ENCODE results near the gene SOX15. TPM values are rescaled to one million over a fixed set of nuclear protein-coding genes. Genes with fewer than 3 reads are reported as not detected.
A peak's percentile ranks its signal among the peaks of the same experiment; 100 is the strongest.

SOX15 gene
- polyA plus RNA-seq, 12 donors: 1.3 to 12.9 (median 1.8) TPM; not detected in 2

DNA sequence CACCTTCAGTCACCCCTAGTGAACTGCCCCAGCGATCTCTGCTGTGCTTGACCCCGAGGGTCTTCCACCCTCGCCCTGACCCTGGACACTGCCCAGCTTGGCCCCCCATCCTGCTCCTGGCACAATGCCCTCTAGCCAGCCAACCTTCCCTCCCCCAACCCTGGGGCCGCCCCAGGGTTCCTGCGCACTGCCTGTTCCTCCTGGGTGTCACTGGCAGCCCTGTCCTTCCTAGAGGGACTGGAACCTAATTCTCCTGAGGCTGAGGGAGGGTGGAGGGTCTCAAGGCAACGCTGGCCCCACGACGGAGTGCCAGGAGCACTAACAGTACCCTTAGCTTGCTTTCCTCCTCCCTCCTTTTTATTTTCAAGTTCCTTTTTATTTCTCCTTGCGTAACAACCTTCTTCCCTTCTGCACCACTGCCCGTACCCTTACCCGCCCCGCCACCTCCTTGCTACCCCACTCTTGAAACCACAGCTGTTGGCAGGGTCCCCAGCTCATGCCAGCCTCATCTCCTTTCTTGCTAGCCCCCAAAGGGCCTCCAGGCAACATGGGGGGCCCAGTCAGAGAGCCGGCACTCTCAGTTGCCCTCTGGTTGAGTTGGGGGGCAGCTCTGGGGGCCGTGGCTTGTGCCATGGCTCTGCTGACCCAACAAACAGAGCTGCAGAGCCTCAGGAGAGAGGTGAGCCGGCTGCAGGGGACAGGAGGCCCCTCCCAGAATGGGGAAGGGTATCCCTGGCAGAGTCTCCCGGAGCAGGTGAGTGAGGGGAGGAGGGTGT lies 31.2 kb downstream of the SOX15 start, which contains the start of gene TNFSF13:
Gene TNFSF13, plus strand, starts transcription at position 207 of the 776 bp plus-strand sequence. Its CDS starts 290 bp downstream, at position 497.
- no peak for DNase-seq

DNA sequence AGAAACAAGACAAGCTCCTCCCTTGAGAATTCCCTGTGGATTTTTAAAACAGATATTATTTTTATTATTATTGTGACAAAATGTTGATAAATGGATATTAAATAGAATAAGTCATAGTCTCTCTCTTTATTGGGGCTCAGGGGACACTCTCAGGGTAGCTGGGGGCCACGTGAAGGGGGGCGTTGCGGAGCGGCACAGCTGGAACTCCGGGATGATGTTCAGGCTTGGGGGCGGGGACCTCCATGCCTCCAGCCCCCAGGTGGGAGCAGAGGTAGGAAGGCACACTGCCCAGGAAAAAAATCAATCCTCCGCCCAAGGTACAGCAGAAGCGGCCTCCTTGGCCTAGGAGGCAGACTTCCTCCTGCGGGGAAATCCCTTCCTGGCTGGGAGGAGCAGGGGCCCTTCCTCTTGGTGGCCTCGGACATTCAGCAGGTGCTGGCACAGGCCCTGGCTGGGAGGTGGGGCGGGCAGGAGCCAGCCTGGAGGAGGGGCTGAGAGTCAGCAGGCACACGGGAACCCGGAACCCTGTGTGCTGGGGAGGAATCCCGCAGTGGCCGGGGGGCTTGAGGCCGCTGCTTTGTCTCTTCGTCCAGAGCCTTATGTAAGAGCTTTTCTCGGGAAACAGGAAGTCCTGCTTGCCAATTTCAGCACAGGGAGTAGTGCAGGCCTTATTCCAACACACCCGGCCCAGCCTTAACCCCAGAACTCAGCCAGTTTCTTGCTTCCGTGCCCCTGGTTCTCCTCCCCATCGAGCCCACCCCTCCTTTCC lies 31.9 kb downstream of the SOX15 start:
- DNase-seq: peak; percentile 90

DNA sequence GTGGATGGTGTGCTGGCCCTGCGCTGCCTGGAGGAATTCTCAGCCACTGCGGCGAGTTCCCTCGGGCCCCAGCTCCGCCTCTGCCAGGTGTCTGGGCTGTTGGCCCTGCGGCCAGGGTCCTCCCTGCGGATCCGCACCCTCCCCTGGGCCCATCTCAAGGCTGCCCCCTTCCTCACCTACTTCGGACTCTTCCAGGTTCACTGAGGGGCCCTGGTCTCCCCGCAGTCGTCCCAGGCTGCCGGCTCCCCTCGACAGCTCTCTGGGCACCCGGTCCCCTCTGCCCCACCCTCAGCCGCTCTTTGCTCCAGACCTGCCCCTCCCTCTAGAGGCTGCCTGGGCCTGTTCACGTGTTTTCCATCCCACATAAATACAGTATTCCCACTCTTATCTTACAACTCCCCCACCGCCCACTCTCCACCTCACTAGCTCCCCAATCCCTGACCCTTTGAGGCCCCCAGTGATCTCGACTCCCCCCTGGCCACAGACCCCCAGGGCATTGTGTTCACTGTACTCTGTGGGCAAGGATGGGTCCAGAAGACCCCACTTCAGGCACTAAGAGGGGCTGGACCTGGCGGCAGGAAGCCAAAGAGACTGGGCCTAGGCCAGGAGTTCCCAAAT lies 32.6 kb downstream of the SOX15 start:
- DNase-seq: no peak

DNA sequence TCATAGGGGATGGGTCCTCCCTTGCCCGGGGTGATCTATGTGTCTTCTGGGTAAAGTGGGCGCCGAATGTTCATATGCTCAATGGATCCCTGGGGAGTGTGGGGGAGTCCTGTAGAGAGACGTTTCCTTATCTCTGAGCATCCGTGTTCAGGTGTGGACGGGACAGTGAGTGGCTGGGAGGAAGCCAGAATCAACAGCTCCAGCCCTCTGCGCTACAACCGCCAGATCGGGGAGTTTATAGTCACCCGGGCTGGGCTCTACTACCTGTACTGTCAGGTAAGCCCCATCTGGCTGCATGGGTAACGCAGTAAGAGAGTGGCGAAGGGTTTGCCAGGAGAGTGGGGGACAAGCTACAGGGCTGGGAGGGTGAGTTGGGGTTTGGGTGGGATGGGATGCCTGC lies 33.3 kb downstream of the SOX15 start:
- DNase-seq: no peak

DNA sequence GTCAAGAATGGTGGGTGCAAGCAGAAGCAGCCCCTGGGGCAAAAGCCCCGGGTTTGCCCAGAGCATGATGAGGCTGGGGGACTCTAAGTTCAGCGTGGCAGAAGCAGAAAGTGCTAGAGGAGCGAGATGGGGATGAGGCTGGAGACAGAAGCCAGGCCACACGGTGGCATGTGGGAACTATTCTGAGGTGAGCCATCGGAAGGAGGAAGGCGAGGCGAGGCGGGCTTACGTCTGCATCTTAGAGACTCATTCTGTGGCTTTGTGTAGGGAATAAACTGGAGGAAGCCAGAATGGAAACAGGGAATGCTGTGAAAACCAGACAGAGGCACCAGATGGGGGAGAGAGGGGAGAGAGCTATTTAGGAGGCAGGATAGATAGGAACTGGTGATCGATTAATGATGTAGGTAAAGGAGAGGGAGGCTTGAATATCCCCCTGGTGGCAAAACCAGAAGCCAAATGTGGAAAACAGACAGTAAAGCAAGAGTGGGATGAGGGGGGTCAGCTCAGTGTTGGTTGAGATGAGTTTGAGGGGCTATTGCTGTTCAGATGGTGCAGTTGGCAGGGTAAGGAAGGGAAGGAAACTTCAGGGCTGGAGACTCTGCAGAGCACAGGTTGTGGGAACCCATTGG lies 34.5 kb downstream of the SOX15 start:
- DNase-seq: no peak

DNA sequence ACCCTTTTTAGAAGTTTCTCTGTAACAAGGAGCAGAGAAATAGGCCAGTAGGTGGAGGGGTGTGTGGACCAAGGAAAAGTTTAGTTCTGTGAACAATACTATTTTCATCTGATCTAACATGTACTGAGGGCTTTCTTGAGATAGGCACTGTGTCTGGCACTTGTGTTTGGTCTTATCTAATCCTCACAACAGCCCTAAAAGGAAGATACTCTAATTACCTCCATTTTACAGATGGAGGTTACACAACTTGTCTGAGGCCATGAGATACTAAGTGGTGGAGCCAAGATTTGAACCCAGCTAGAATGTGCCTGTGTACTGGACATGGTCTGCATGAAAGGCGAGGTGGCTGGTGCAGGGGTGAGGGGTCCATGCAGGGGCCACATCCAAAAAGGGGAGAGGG lies 36.5 kb downstream of the SOX15 start:
- no peak for DNase-seq

DNA sequence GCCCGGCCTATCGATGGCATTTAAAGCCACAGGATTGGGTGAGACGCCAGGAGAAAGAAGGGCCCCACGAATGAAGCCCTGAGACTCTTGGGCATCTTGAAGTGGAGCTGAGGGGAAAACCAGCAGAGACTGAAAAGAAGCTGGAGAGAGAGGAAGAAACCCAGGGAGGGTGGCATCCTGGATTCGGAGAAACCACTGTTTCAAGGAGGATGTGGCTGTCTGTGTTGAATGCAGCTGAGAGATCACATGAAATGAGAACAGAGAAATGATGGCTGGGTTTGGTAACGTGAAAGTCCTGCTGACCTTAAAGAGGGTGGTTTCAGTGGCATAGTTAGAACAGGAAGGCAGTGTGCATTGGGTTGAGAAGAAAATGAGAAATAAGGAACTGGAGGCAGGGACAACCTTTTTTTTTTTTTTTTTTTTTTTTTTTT lies 37.3 kb downstream of the SOX15 start:
- no peak for DNase-seq

DNA sequence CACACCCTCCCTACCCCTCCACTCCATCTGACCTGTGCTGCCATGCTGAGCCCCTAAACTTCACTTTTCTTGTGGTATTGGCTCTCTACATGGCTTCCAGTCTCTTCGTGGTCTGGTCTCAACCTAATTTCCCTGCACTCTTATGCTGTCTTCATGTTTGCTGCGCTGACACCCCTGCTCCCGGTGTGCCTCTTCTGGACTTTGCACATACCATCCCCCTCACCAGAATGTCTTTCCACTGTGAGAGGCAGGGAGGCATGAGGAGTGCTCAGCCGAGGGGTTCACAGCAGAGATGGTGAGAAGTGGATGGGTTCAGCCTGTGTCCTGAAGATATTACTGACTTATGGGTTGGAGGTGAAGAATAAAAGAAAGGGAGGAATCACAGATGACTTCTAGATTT lies 38.5 kb downstream of the SOX15 start:
- no peak for DNase-seq

DNA sequence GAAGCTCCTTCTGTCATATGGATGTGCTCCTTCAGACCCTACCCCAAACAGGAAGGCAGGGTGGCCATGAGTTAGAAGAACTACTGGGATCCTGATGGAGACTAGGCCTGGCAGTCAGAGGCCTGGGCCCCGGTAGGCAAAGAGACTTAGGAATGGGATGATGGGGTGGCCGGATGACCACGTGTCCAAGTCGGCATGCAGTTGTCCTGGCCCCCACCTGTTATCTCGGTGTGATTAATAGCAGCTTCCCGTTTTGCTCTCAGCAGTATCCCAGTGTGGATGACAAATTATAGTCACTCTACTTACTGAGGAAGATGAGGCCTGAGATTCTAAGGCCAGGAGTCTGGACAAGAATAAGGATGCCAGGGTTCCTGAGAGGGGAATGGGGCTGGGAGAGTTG lies 39.5 kb downstream of the SOX15 start:
- DNase-seq: no peak

DNA sequence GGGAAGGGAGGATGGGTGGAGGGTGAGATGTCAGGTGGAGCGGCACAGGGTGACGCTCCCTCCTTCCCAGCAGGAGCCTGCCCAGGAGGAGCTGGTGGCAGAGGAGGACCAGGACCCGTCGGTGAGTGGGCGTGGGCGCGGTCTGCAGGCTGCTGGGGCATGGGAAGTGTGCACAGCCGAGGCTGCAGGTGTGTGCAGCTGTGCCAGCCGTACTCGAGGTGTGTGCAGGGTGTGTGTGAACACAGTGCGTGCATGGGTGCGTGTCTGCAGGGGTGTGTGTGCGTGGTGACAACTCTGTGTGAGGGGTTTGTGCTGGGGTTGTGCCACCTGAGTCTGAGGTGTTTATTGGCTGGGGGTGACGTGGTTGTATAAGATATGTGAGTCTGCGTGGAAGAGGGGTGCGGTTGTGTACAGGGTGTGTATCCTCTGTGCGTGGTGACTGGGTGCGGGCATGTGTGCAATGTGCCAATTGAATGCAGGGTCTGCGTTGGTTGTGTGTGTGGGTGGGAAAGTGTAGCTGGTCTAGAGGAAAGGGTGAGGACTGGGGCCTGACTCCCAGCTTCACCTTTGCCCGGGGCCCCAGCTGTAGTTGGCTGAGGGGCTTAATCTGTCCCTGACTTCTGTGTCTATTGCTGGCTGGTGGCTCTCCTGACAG lies 40.4 kb downstream of the SOX15 start:
- DNase-seq: no peak

DNA sequence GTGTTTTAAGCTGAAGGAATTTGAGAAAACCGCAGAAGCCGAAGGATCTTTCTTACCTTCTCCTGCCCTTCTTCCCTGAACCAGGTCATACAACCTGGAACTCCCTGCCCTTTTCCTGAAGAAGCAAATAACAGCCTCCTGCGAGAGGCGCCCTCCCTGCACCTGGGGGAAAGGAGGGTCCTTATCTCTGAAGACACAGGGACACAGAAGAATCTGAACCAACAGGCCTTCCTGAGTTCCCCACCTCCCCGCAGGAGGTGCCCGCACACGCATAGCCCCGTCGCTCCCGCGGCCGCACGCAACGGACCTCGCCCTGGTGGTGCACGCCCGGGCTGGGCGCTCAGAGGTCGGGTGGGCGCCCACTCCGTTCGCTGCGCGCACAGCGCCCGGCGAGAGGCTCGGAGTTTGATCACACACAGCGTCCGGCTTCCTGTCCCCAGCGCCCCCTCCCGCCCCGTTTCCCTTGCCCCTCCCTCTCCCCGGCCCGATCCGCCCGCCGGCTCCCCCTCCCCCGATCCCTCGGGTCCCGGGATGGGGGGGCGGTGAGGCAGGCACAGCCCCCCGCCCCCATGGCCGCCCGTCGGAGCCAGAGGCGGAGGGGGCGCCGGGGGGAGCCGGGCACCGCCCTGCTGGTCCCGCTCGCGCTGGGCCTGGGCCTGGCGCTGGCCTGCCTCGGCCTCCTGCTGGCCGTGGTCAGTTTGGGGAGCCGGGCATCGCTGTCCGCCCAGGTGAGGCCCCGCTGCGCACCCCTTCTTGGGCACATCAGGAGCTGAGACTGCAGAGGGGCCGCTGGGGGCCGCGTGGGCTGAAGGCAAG lies 41.1 kb downstream of the SOX15 start, which contains the start of gene TNFSF12:
Gene TNFSF12, plus strand, starts transcription at position 474 of the 816 bp plus-strand sequence. Its CDS starts 96 bp downstream, at position 570.
- no peak for DNase-seq

DNA sequence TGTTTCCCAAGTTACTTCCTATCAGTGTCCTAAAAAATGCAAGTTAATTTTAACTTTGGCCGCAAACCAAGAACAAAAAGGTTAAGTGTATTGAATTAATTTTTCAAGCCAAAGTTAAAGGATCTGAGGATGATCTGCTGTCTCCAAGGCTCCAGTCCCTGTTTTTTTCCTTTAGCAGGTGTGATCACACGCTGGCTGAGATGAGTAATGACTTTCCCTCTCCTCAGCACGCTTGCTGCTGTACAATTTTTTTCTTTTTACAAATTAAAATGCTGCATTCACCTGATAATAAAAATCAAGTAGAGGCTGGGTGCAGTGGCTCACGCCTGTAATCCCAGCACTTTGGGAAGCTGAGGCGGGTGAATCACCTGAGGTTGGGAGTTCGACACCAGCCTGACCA lies 45.0 kb downstream of the SOX15 start:
- no peak for DNase-seq

DNA sequence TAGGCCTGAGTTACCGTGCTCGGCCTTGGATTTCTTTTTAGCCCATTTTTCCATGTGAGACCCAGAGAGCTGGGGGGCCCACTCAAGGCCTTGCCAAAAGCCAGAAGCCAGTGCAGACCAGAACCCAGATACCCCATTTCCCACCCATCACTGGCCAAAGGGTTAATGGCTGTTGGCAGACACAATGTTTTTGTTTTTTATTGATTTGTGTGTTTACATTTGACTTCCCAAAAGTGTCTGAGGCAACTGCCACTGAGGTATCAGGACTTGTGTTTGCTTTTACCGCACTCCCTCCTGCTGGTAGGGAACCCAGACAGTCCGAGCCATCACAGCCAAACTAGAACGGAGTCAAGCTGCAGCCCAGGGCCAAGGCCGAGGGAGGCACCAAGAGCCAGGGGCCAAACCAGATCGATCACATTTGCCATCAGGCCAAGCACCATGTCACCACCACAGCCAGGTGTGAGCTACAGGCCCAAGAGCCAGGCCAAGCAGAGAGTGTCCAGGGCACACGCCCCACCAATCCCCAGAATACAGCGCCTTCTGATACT lies 48.7 kb downstream of the SOX15 start:
- DNase-seq: no peak

DNA sequence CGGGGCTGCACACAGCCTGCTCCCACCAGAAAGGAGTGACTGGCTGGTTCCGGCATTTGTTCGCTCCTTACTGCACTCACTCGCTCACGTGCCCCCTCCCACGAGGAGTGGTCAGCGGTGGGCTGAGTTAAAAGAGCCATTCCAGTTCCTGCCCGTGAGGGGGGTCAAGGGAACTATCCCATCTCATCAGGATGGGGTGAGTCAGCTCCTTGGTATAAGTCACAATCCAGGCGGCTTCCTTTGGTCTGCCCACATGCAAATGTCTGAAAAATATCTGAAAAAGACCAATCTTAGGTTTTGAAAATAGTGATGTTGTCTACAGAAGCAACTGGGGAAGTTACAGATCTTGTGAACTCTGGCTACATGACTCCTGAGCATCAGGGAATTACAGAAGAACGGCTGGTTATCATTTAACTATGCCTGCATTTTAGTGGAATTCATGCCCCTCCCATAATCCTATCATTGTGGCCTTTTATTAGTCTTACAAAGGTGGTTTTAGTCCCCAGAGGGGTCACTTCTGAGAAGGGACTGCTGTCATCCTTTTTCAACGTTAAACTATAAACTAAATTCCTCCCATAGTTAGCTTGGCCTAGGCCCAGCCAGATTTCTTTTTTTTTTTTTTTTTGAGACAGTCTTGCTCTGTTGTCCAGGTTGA lies 50.9 kb downstream of the SOX15 start:
- no peak for DNase-seq

Other genes with a start within 250 kb of the SOX15 start
- gene KCTD11, start 237.9 kb downstream of the SOX15 start, polyA plus RNA-seq (ENCODE audit: insufficient read length in 12 of 12): 1 to 10 TPM in 11 of 12 donors, not detected in 1; 5.0 to 9.0 (median 6.6) TPM
- not detected for gene TMEM95, start 234.9 kb downstream of the SOX15 start, polyA plus RNA-seq (ENCODE audit: insufficient read length in 12 of 12)
- 1 to 10 TPM in 2 of 12 donors, under 1 TPM in 8, not detected in 2; 0.15 to 3.8 (median 0.47) TPM for gene TNK1, start 209.0 kb downstream of the SOX15 start, polyA plus RNA-seq (ENCODE audit: insufficient read length in 12 of 12)
- 10 to 100 TPM in 11 of 12 donors, not detected in 1; 19.8 to 52.1 (median 23.2) TPM for gene PLSCR3, start 195.6 kb downstream of the SOX15 start, polyA plus RNA-seq (ENCODE audit: insufficient read length in 12 of 12)
- 10 to 100 TPM in 11 of 12 donors, not detected in 1; 45.1 to 67.7 (median 49.8) TPM for gene TMEM256, start 186.0 kb downstream of the SOX15 start, polyA plus RNA-seq (ENCODE audit: insufficient read length in 12 of 12)
- 10 to 100 TPM in 11 of 12 donors, not detected in 1; 17.0 to 37.6 (median 24.5) TPM for gene NLGN2, start 182.2 kb downstream of the SOX15 start, polyA plus RNA-seq (ENCODE audit: insufficient read length in 12 of 12)
- not detected for gene SPEM1, start 169.8 kb downstream of the SOX15 start, polyA plus RNA-seq (ENCODE audit: insufficient read length in 12 of 12)
- not detected for gene SPEM2, start 164.5 kb downstream of the SOX15 start, polyA plus RNA-seq (ENCODE audit: insufficient read length in 12 of 12)
- not detected for gene SPEM3, start 161.2 kb downstream of the SOX15 start, polyA plus RNA-seq (ENCODE audit: insufficient read length in 12 of 12)
- 1 to 10 TPM in 3 of 12 donors, under 1 TPM in 7, not detected in 2; 0.62 to 2.2 (median 0.86) TPM for gene TMEM102, start 154.7 kb downstream of the SOX15 start, polyA plus RNA-seq (ENCODE audit: insufficient read length in 12 of 12)
- gene FGF11, start 150.6 kb downstream of the SOX15 start, polyA plus RNA-seq (ENCODE audit: insufficient read length in 12 of 12): 10 to 100 TPM in 1 of 12 donors, 1 to 10 TPM in 9, under 1 TPM in 1, not detected in 1; 0.97 to 15.9 (median 2.4) TPM
- 10 to 100 TPM in 11 of 12 donors, not detected in 1; 35.1 to 91.7 (median 79.7) TPM for gene CHRNB1, start 145.0 kb downstream of the SOX15 start, polyA plus RNA-seq (ENCODE audit: insufficient read length in 12 of 12)
- gene ZBTB4, start 110.5 kb downstream of the SOX15 start, polyA plus RNA-seq (ENCODE audit: insufficient read length in 12 of 12): 10 to 100 TPM in 11 of 12 donors, not detected in 1; 20.6 to 54.7 (median 24.4) TPM
- gene SLC35G6, start 108.6 kb downstream of the SOX15 start, polyA plus RNA-seq (ENCODE audit: insufficient read length in 12 of 12): under 1 TPM in 9 of 12 donors, not detected in 3; 0.08 to 0.65 (median 0.29) TPM
- gene POLR2A, start 105.7 kb downstream of the SOX15 start, polyA plus RNA-seq (ENCODE audit: insufficient read length in 12 of 12): 100 to 1,000 TPM in 2 of 12 donors, 10 to 100 TPM in 10; 42.7 to 443 (median 60.3) TPM
- gene TNFSF12, start 41.0 kb downstream of the SOX15 start, polyA plus RNA-seq (ENCODE audit: insufficient read length in 12 of 12): 10 to 100 TPM in 11 of 12 donors, not detected in 1; 18.6 to 34.0 (median 24.7) TPM
- 10 to 100 TPM in 1 of 12 donors, 1 to 10 TPM in 10, not detected in 1; 2.8 to 21.1 (median 4.4) TPM for gene TNFSF13, start 31.3 kb downstream of the SOX15 start, polyA plus RNA-seq (ENCODE audit: insufficient read length in 12 of 12)
- gene SENP3, start 28.2 kb downstream of the SOX15 start, polyA plus RNA-seq (ENCODE audit: insufficient read length in 12 of 12): 10 to 100 TPM in 11 of 12 donors, not detected in 1; 30.8 to 61.1 (median 43.5) TPM
- 100 to 1,000 TPM in 1 of 12 donors, 10 to 100 TPM in 10, not detected in 1; 16.8 to 222 (median 25.6) TPM for gene CD68, start 10.5 kb downstream of the SOX15 start, polyA plus RNA-seq (ENCODE audit: insufficient read length in 12 of 12)
- gene MPDU1, start 6.2 kb downstream of the SOX15 start, polyA plus RNA-seq (ENCODE audit: insufficient read length in 12 of 12): 10 to 100 TPM in 11 of 12 donors, not detected in 1; 26.7 to 60.9 (median 46.7) TPM
- gene FXR2, start 24.8 kb upstream of the SOX15 start, polyA plus RNA-seq (ENCODE audit: insufficient read length in 12 of 12): 10 to 100 TPM in 11 of 12 donors, not detected in 1; 30.5 to 71.8 (median 37.0) TPM
- 10 to 100 TPM in 11 of 12 donors, not detected in 1; 44.5 to 83.2 (median 68.8) TPM for gene SAT2, start 37.7 kb upstream of the SOX15 start, polyA plus RNA-seq (ENCODE audit: insufficient read length in 12 of 12)
- gene SHBG, start 40.0 kb upstream of the SOX15 start, polyA plus RNA-seq (ENCODE audit: insufficient read length in 12 of 12): 1 to 10 TPM in 7 of 12 donors, under 1 TPM in 3, not detected in 2; 0.60 to 2.1 (median 1.2) TPM
- 10 to 100 TPM in 11 of 12 donors, not detected in 1; 15.8 to 39.9 (median 26.1) TPM for gene ATP1B2, start 60.8 kb upstream of the SOX15 start, polyA plus RNA-seq (ENCODE audit: insufficient read length in 12 of 12)
- gene TP53, start 97.4 kb upstream of the SOX15 start, polyA plus RNA-seq (ENCODE audit: insufficient read length in 12 of 12): 100 to 1,000 TPM in 1 of 12 donors, 10 to 100 TPM in 11; 32.5 to 874 (median 37.6) TPM
- 1 to 10 TPM in 11 of 12 donors, not detected in 1; 5.1 to 9.9 (median 7.5) TPM for gene WRAP53, start 98.4 kb upstream of the SOX15 start, polyA plus RNA-seq (ENCODE audit: insufficient read length in 12 of 12)
- 10 to 100 TPM in 2 of 12 donors, 1 to 10 TPM in 9, not detected in 1; 3.2 to 15.0 (median 6.0) TPM for gene EFNB3, start 115.1 kb upstream of the SOX15 start, polyA plus RNA-seq (ENCODE audit: insufficient read length in 12 of 12)
- 10 to 100 TPM in 2 of 12 donors, 1 to 10 TPM in 9, not detected in 1; 2.3 to 13.6 (median 3.8) TPM for gene DNAH2, start 127.7 kb upstream of the SOX15 start, polyA plus RNA-seq (ENCODE audit: insufficient read length in 12 of 12)
- 10 to 100 TPM in 11 of 12 donors, not detected in 1; 10.9 to 26.5 (median 14.6) TPM for gene KDM6B, start 244.1 kb upstream of the SOX15 start, polyA plus RNA-seq (ENCODE audit: insufficient read length in 12 of 12)

Measured in muscle of arm (tissue), 12 donors.